ENCODE measurements around the gene BLOC1S3. TPM values are rescaled to one million over a fixed set of nuclear protein-coding genes. Genes with fewer than 3 reads are reported as not detected.

The BLOC1S3 gene
- total and polyA plus RNA-seq, 2 of the 13 experiments (the other 11 are each of a cell fraction or from before 2014, with no cell fraction given) = 4.3 to 4.8 TPM

DNA sequence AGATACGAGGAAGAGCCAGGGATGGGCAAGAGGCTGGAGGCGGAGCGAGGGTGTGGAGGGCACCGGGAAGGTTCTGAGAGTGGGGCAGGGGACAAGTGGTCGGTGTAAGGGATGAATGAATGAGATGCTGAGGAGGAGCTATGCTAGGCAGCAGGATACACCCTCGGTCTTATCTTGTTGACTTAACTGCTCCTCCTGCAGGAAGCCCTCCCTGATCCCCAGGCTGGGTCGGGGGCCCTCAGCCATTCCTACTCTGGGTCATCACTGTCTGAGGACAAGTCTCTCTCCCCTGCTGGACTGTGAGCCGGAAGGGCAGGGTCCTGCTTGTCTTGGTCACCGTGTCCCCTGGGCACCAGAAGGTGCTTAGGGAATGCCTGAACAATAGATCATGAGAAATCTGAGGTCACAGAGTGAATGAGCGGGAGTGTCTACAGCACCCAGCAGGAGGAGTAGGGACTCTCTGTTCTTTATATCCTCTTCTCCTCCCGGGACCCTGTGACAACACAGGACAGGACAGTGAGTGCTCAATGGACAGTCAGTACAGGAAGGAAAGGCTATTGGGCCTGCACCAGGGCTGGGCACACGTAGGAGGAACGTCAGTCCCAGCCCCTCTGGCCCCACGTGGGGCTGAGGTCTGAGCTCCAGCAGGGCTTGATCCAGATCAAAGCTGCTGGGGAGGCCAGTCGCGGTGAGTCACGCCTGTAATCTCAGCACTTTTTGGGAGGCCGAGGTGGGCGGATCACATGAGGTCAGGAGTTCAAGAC lies 24.3 kb upstream of the BLOC1S3 start (continued):
- TF ChIP-seq ZNF839 (CRISPR knock-in tag; IDR thresholded peaks at IDR 0.05; ENCODE audit: borderline replicate concordance) = 0 out of 2 replicates have a peak, but pooled peaks have one; percentile 26
- TF ChIP-seq FIP1L1 (IDR thresholded peaks at IDR 0.05; ENCODE audit: borderline replicate concordance, insufficient read depth, low read depth, low read length) = no peak
- peak; percentile 73 for TF ChIP-seq HDAC1 (CRISPR knock-in tag; IDR thresholded peaks at IDR 0.05)
- no peak for TF ChIP-seq EEA1 (CRISPR knock-in tag; IDR thresholded peaks at IDR 0.05; ENCODE audit: borderline replicate concordance)
- TF ChIP-seq ZNF557 (CRISPR knock-in tag; IDR thresholded peaks at IDR 0.05) = no peak
- TF ChIP-seq MTA1 (CRISPR knock-in tag; IDR thresholded peaks at IDR 0.05; ENCODE audit: borderline replicate concordance) = no peak
- no peak for TF ChIP-seq HNRNPK (IDR thresholded peaks at IDR 0.05; ENCODE audit: low read depth, low read length, poor library complexity, severe bottlenecking)
- peak; percentile 9; the same call in 1 of the 2 replicates for TF ChIP-seq ZNF670 (CRISPR knock-in tag; IDR thresholded peaks at IDR 0.05; ENCODE audit: borderline replicate concordance)
- TF ChIP-seq, protein P1, sequence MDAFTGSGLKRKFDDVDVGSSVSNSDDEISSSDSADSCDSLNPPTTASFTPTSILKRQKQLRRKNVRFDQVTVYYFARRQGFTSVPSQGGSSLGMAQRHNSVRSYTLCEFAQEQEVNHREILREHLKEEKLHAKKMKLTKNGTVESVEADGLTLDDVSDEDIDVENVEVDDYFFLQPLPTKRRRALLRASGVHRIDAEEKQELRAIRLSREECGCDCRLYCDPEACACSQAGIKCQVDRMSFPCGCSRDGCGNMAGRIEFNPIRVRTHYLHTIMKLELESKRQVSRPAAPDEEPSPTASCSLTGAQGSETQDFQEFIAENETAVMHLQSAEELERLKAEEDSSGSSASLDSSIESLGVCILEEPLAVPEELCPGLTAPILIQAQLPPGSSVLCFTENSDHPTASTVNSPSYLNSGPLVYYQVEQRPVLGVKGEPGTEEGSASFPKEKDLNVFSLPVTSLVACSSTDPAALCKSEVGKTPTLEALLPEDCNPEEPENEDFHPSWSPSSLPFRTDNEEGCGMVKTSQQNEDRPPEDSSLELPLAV (CRISPR knock-in tag; conservative IDR thresholded peaks at IDR 0.05; ENCODE audit: low read depth) = no peak
- no peak for TF ChIP-seq ZNF143 (CRISPR knock-in tag; IDR thresholded peaks at IDR 0.05)
- TF ChIP-seq RORA (CRISPR knock-in tag; IDR thresholded peaks at IDR 0.05) = no peak
- peak; percentile 76; the same call in 1 of the 2 replicates for TF ChIP-seq ZNF3 (CRISPR knock-in tag; IDR thresholded peaks at IDR 0.05)
- TF ChIP-seq, protein P2, sequence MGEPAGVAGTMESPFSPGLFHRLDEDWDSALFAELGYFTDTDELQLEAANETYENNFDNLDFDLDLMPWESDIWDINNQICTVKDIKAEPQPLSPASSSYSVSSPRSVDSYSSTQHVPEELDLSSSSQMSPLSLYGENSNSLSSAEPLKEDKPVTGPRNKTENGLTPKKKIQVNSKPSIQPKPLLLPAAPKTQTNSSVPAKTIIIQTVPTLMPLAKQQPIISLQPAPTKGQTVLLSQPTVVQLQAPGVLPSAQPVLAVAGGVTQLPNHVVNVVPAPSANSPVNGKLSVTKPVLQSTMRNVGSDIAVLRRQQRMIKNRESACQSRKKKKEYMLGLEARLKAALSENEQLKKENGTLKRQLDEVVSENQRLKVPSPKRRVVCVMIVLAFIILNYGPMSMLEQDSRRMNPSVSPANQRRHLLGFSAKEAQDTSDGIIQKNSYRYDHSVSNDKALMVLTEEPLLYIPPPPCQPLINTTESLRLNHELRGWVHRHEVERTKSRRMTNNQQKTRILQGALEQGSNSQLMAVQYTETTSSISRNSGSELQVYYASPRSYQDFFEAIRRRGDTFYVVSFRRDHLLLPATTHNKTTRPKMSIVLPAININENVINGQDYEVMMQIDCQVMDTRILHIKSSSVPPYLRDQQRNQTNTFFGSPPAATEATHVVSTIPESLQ (CRISPR knock-in tag; conservative IDR thresholded peaks at IDR 0.05) = no peak
- TF ChIP-seq ZNF543 (CRISPR knock-in tag; IDR thresholded peaks at IDR 0.05) = 0 out of 2 replicates have a peak, but pooled peaks have one; percentile 46
- TF ChIP-seq RFX3 (CRISPR knock-in tag; IDR thresholded peaks at IDR 0.05) = no peak
- no peak for TF ChIP-seq EHMT2 (IDR thresholded peaks at IDR 0.05; ENCODE audit: borderline replicate concordance, low read depth, low read length)
- TF ChIP-seq MAZ (IDR thresholded peaks at IDR 0.05; ENCODE audit: borderline replicate concordance, low read depth, low read length) = no peak
- no peak for TF ChIP-seq MAZ (CRISPR knock-in tag; IDR thresholded peaks at IDR 0.05; ENCODE audit: low read depth)
- no peak for TF ChIP-seq IRX3 (CRISPR knock-in tag; IDR thresholded peaks at IDR 0.05; ENCODE audit: borderline replicate concordance, low read depth)
- TF ChIP-seq TAF1 (CRISPR knock-in tag; IDR thresholded peaks at IDR 0.05) = no peak; the same call in 1 of the 2 replicates
- TF ChIP-seq, protein P3, sequence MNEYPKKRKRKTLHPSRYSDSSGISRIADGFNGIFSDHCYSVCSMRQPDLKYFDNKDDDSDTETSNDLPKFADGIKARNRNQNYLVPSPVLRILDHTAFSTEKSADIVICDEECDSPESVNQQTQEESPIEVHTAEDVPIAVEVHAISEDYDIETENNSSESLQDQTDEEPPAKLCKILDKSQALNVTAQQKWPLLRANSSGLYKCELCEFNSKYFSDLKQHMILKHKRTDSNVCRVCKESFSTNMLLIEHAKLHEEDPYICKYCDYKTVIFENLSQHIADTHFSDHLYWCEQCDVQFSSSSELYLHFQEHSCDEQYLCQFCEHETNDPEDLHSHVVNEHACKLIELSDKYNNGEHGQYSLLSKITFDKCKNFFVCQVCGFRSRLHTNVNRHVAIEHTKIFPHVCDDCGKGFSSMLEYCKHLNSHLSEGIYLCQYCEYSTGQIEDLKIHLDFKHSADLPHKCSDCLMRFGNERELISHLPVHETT (CRISPR knock-in tag; conservative IDR thresholded peaks at IDR 0.05) = no peak
- peak; percentile 92 for TF ChIP-seq FOSL1 (CRISPR knock-in tag; IDR thresholded peaks at IDR 0.05; ENCODE audit: borderline replicate concordance)
- no peak for TF ChIP-seq ZNF549 (CRISPR knock-in tag; IDR thresholded peaks at IDR 0.05)
- no peak for TF ChIP-seq ARNT (IDR thresholded peaks at IDR 0.05)
- TF ChIP-seq ZNF83 (CRISPR knock-in tag; IDR thresholded peaks at IDR 0.05; ENCODE audit: borderline replicate concordance) = no peak
- no peak for TF ChIP-seq ZNF75D (CRISPR knock-in tag; IDR thresholded peaks at IDR 0.05; ENCODE audit: borderline replicate concordance)
- no peak for TF ChIP-seq ZNF569 (CRISPR knock-in tag; IDR thresholded peaks at IDR 0.05; ENCODE audit: borderline replicate concordance)

Measured in HepG2 (cell line).